Ishikawa (cell line): ENCODE data around the gene CLASP1.

Experiments
- CEBPB ChIP-seq: IDR thresholded peaks from 2 replicates; pipeline ENCODE4 v1.6.1; 2012
- CREB1 ChIP-seq: IDR thresholded peaks from 2 replicates; pipeline ENCODE4 v1.6.1; 2012; ENCODE audit warnings: low read depth
- EGR1 ChIP-seq: IDR thresholded peaks from 2 replicates; pipeline ENCODE4 v1.6.1; 2012
- EP300 ChIP-seq: IDR thresholded peaks from 2 replicates; pipeline ENCODE4 v1.6.1; 2012; ENCODE audit warnings: borderline replicate concordance
- FOXM1 ChIP-seq: IDR thresholded peaks from 2 replicates; pipeline ENCODE4 v1.6.1; 2012; ENCODE audit warnings: low read depth, borderline replicate concordance
- NFIC ChIP-seq: IDR thresholded peaks from 2 replicates; pipeline ENCODE4 v1.6.1; 2012
- RAD21 ChIP-seq: IDR thresholded peaks from 2 replicates; pipeline ENCODE4 v1.6.1; 2012; ENCODE audit warnings: low read depth
- TAF1 ChIP-seq: IDR thresholded peaks from 2 replicates; pipeline ENCODE4 v1.6.1; 2012; ENCODE audit warnings: low read depth, mild to moderate bottlenecking
- TCF12 ChIP-seq: IDR thresholded peaks from 2 replicates; pipeline ENCODE4 v1.6.1; 2012; ENCODE audit warnings: low read depth
- TEAD4 ChIP-seq: IDR thresholded peaks from 2 replicates; pipeline ENCODE4 v1.6.1; 2012
- YY1 ChIP-seq: IDR thresholded peaks from 2 replicates; pipeline ENCODE4 v1.6.1; 2012; ENCODE audit warnings: low read depth
- ZBTB7A ChIP-seq: IDR thresholded peaks from 2 replicates; pipeline ENCODE4 v1.6.1; 2012; ENCODE audit warnings: low read depth
- TF ChIP-seq, protein P1 (sequence below): IDR thresholded peaks from 2 replicates; pipeline ENCODE4 v1.6.1; 2012; ENCODE audit warnings: low read depth, mild to moderate bottlenecking
- TF ChIP-seq, protein P2 (sequence below): IDR thresholded peaks from 2 replicates; pipeline ENCODE4 v1.6.1; 2012
- TF ChIP-seq, protein P3 (sequence below): IDR thresholded peaks from 2 replicates; pipeline ENCODE4 v1.6.1; 2012

CLASP1 gene

DNA sequence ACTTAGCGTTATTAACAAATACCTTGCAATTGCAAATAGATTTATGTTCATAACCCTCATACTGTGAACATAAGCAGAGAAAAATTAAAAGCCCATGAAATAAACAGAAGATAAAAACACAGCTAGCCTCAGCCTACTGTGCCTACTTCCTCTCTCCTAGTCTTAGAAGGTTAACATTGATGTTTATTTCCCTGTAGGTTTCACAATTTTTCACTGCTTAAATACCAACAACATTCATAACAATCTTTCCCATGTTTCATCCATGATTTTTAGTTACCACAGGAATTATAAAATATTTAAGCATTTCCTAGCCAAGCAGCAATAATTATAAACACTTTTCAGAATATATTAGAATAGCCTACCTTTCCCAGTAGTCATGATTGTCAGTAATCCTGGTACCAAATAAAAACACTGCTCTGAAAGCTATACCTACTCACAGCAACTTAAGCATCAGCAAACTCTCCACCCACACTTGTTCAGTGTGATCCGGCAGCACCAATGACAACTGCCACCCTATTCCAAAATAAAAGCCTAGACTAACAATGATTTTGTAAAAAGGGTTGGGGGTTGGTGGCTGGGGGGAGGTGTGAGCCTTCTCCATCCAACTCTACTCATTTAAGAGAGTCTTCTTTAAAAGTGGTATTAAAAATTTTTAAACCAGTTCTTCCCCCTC is 159.2 kb downstream of the CLASP1 start:
- TF ChIP-seq EGR1 (no peak), EP300 (no peak), CREB1 (no peak), TEAD4 (no peak)
- TF ChIP-seq, protein P1, sequence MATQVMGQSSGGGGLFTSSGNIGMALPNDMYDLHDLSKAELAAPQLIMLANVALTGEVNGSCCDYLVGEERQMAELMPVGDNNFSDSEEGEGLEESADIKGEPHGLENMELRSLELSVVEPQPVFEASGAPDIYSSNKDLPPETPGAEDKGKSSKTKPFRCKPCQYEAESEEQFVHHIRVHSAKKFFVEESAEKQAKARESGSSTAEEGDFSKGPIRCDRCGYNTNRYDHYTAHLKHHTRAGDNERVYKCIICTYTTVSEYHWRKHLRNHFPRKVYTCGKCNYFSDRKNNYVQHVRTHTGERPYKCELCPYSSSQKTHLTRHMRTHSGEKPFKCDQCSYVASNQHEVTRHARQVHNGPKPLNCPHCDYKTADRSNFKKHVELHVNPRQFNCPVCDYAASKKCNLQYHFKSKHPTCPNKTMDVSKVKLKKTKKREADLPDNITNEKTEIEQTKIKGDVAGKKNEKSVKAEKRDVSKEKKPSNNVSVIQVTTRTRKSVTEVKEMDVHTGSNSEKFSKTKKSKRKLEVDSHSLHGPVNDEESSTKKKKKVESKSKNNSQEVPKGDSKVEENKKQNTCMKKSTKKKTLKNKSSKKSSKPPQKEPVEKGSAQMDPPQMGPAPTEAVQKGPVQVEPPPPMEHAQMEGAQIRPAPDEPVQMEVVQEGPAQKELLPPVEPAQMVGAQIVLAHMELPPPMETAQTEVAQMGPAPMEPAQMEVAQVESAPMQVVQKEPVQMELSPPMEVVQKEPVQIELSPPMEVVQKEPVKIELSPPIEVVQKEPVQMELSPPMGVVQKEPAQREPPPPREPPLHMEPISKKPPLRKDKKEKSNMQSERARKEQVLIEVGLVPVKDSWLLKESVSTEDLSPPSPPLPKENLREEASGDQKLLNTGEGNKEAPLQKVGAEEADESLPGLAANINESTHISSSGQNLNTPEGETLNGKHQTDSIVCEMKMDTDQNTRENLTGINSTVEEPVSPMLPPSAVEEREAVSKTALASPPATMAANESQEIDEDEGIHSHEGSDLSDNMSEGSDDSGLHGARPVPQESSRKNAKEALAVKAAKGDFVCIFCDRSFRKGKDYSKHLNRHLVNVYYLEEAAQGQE = no peak
- TF ChIP-seq, protein P2, sequence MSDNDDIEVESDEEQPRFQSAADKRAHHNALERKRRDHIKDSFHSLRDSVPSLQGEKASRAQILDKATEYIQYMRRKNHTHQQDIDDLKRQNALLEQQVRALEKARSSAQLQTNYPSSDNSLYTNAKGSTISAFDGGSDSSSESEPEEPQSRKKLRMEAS = no peak

DNA sequence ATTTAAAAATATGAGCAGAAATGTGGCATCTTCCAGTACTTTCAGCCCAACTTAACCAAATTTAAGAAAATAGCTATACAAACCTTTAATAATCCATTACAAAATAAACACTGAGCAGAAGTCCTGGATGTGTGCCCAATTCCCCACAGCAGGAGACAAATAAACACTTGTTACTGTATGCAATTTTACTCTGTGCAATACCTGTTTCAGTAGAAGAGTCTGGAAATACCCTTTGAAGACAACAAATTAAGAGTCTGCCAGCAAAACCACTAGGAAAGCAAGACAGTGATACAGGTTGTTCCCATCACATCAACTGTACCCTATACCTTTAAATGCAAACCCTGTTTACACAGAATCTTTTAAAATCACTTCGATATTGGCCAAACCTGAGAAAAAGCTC is 160.0 kb downstream of the CLASP1 start:
- TF ChIP-seq CEBPB (peak; percentile 94), NFIC (peak; percentile 93), TEAD4 (0 out of 2 replicates have a peak, but pooled peaks have one; percentile 27), EP300 (peak; percentile 28; the same call in 1 of the 2 replicates), TCF12 (0 out of 2 replicates have a peak, but pooled peaks have one; percentile 28), TAF1 (no peak), EGR1 (no peak)
- TF ChIP-seq, protein P3, sequence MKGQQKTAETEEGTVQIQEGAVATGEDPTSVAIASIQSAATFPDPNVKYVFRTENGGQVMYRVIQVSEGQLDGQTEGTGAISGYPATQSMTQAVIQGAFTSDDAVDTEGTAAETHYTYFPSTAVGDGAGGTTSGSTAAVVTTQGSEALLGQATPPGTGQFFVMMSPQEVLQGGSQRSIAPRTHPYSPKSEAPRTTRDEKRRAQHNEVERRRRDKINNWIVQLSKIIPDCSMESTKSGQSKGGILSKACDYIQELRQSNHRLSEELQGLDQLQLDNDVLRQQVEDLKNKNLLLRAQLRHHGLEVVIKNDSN = no peak

DNA sequence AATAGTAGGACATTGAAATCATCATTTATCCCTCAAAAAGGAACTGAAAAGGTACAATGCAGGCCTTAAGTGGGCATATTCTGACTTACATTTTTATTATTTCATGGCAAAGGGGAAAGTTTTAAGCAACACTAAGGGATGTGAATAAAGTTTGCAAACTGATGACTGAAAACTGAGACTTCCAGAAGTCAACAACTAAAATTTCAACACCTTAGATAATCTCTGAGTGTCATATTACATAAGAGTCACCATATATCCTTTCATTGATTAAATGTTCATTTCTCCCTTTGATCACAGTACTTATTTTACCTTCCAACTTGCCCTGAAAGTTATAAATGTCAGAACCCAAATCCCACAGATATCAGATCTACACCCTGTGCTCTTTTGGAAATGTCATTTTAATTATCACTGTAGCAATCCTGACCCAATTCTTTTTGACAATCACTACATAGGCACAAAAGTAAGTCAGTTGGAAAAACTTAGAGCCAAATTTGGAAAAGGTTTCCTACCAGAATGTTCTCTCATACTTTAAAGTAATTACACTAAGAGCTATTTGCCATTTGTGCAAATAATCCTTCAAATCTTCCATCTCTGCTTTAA is 163.0 kb downstream of the CLASP1 start:
- no peak for TF ChIP-seq CEBPB

DNA sequence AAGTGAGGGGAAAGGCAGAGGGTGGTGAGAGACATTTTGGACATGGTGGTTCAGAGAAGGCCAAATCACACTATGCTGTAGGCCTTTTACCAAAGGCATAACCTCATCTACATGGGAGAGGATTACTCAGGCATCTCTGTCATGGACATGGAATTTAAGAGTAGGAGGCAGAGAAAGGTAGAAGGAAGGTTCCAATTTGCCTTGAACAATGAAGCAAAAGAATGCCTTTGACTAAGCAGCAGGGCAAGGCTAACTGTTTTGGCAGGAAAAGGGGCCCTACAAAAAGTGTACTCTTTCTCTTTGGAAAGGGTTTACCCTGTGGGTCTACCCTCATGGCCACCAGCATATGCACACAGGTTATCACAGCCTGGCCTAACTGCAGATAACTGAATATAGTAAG is 164.2 kb downstream of the CLASP1 start:
- peak; percentile 14; the same call in 1 of the 2 replicates for TF ChIP-seq EP300
- TF ChIP-seq EGR1 = no peak

DNA sequence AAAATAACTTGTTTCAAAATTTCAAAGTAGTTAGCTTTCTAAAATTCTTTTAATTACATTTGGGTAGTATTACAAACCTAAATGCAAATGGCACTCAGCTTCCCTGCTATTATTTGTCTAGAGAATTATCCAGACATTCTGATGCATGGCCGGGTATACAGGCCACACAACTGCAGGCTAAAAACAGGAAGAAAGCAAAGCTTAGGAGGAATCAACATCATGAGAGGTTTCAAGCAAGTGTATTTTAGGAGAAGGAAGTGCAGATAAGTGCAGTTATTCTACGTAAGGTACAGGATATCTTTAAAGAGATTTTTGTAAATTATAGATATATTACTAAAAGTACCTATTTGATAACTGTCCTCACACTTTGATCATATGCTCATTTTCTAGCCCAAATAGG is 165.4 kb downstream of the CLASP1 start:
- TF ChIP-seq FOXM1 (no peak), NFIC (no peak), TEAD4 (no peak), TAF1 (no peak), RAD21 (no peak), CEBPB (no peak), YY1 (no peak)

DNA sequence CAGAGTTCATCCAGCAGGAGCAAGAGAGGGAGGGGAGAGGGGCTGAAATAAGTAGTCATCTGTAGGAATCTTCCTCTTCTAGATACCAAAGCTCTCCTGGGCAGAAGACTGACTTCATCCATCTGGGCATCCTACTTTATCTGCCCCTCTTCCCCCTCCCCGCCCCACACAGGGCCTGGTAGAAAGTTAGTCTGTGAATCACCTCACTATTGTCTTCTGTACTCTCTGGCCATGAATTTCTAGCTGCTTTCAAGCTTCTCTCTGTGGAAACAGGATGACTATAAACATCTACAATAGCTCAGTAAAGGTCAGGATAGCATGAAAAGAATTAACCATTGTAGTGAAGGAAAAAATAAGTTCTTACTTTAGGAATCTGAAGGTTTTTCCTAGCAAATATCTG is 166.2 kb downstream of the CLASP1 start:
- TF ChIP-seq, protein P1 = no peak

DNA sequence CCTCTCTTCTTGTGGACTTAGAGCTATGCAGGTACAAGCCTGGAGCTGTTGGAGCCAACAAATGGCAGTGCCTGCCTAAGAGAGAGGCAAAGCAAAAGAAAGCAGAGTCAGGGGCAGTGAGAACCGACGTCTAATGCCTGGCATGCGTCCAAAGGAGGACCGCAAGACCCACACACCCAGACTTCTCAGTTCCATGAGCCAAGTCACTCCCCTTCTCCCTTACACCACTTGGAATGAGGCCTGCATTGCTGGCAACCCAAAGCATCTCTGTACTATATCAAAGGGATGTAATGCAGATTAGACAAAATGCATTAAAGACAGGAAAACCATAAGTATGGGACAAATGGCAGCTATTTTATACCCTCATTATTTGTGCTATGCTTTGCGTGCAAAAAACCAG is 168.4 kb downstream of the CLASP1 start:
- TF ChIP-seq TEAD4 (0 out of 2 replicates have a peak, but pooled peaks have one; percentile 17), NFIC (peak; percentile 71), CREB1 (no peak), TCF12 (no peak), RAD21 (no peak), ZBTB7A (no peak), YY1 (no peak), TAF1 (no peak), EGR1 (no peak), CEBPB (no peak), EP300 (no peak), FOXM1 (no peak)
- TF ChIP-seq, protein P1 = no peak
- TF ChIP-seq, protein P2 = no peak
- TF ChIP-seq, protein P3 = no peak
